GM10266 (cell line): ENCODE measurements around the gene CDH4.

Experiments
- DNase-seq: peaks from one replicate; pipeline ENCODE4 v3.0.0; 2012; ENCODE audit errors: extremely low spot score
- CTCF ChIP-seq: IDR thresholded peaks from 2 replicates; pipeline ENCODE4 v1.5.1; 2012; ENCODE audit warnings: mild to moderate bottlenecking, low read depth; ENCODE audit not compliant: control insufficient read depth, insufficient read depth; ENCODE audit errors: missing control alignments

CDH4 gene

GRCh38 chr20:61633004-61633403 lies 380.9 kb downstream of the CDH4 start:
- no peak for TF ChIP-seq CTCF
- no peak for DNase-seq

GRCh38 chr20:61634376-61635145 lies 382.5 kb downstream of the CDH4 start:
- DNase-seq: no peak
- TF ChIP-seq CTCF: no peak

GRCh38 chr20:61635721-61636455 lies 383.8 kb downstream of the CDH4 start:
- DNase-seq: no peak
- TF ChIP-seq CTCF: no peak

GRCh38 chr20:61636531-61637116 lies 384.6 kb downstream of the CDH4 start:
- TF ChIP-seq CTCF: no peak
- no peak for DNase-seq

- no peak for DNase-seq
These were observed 386.9 kb downstream of the CDH4 start for GRCh38 chr20:61638802-61639585.

More at GRCh38 chr20:61638802-61639585, 386.9 kb downstream of the CDH4 start:
- TF ChIP-seq CTCF: no peak
